CD4-positive, alpha-beta T cell treated with Interleukin-10 for 1 hour (primary cell): ENCODE measurements around the gene RUBCN.
"Not testable (repeated sequence)": the region's sequence is repeated elsewhere in the genome, so short reads cannot be mapped to it uniquely, and the experiment has no call there.

ENCODE experiments used
- DNase-seq: peaks from one replicate; pipeline ENCODE4 v3.0.0-alpha.2; 2020

The RUBCN gene

GRCh38 chr3:197680955-197681521 lies 55.7 kb downstream of the RUBCN start:
- no peak for DNase-seq

GRCh38 chr3:197675951-197676350 lies 60.8 kb downstream of the RUBCN start:
- no peak for DNase-seq

GRCh38 chr3:197675563-197675860 lies 61.2 kb downstream of the RUBCN start:
- no peak for DNase-seq

DNA sequence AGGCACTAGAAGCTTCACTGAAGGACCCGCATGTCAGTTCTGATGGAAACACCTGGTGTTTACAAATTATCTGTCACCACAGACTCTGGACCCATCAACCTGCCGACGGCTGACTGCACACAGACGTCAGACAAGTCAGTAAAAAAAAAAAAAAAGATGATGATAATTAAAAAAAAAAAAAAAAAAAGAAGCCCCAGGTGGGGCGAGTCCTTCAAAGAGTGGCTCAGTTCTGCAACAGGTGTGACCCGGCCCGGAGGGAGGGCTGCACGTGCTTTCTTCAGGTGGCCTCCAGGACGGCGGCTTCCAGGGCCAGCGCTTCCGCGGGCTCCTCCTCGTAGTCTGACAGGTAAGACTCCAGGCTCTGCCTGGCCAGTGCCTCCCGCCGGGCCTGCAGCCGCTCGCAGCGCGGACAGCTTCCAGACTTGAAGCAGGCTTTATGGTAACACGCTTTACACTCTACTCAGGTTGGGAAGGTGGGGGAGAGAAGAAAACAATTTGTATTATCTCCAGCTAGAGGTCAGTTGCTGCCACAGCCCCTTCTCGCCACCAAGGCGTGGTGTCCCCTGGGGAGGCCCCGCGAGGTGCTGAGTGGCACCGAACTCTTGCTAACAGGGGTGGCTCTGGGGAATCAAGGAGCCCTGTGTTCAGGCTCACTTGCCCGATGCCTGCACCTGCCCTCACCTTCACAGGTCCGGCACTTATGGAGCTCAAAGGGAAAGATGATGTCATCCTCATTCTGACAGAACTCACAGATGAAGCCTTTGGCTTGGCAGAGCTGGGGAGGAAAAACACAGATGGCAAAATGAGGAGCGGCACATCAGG lies 61.8 kb downstream of the RUBCN start:
- no peak for DNase-seq

- DNase-seq: no peak
Observed at GRCh38 chr3:197673170-197673569, 63.5 kb downstream of the RUBCN start.

GRCh38 chr3:197670361-197670760 lies 66.3 kb downstream of the RUBCN start:
- DNase-seq: no peak

DNA sequence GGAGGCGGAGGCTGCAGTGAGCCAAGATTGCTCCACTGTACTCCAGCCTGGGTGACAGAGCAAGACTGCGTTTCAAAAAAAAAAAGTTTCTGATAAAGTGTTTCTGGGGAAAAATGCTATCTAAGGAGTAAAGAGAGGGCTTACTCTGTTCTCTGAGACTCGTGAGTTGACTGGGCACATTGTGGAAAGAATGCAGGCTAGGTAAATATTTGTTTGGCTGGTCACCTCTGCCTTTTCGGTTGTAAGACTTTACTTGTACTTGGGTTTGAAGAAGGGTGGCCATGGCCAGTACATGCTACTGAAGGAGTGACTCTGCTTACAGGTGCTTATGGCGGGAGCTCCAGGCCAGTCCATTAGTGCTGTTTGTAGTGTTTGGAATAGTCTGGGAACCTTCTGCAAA lies 68.7 kb downstream of the RUBCN start:
- DNase-seq: no peak

DNA sequence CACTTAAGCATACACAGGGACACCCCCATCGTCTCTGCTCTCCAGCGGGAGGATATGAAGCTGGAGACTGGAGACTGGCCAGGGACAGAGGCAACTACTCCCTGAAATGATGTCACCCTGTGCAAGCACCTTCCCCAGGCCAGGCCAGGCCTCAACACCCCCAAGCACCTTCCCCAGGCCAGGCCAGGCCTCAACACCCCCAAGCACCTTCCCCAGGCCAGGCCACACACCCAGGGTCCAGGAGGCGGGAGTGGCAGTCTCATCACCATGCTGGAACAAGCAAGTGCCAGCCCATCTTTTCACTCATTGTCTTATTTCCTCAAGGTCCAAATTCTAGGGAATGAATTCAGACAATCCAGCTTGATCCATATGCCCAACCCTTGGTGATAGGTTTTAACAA lies 69.4 kb downstream of the RUBCN start:
- not testable (repeated sequence) for DNase-seq

- DNase-seq: not testable (repeated sequence)
Observed at GRCh38 chr3:197666221-197666842, 70.4 kb downstream of the RUBCN start.

GRCh38 chr3:197665549-197665948 lies 71.2 kb downstream of the RUBCN start:
- DNase-seq: not testable (repeated sequence)

DNA sequence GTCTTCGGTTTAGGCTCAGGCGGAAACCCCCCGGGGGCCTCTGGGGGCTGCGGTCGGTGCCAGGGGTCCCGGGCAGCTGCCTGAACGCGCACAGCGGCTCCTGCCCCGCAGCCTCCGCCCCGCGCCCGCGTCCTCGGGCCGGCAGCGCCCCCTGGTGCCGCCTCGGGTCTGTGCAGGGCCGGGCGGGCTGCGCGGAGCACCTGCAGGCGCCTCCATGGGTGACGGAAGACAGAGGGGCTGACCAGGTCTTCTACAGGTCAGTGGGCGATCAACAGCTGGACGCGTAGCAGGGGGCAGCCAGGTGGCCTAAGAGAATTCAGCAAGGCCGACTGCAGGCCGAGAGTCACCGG lies 71.6 kb downstream of the RUBCN start:
- DNase-seq: not testable (repeated sequence)

DNA sequence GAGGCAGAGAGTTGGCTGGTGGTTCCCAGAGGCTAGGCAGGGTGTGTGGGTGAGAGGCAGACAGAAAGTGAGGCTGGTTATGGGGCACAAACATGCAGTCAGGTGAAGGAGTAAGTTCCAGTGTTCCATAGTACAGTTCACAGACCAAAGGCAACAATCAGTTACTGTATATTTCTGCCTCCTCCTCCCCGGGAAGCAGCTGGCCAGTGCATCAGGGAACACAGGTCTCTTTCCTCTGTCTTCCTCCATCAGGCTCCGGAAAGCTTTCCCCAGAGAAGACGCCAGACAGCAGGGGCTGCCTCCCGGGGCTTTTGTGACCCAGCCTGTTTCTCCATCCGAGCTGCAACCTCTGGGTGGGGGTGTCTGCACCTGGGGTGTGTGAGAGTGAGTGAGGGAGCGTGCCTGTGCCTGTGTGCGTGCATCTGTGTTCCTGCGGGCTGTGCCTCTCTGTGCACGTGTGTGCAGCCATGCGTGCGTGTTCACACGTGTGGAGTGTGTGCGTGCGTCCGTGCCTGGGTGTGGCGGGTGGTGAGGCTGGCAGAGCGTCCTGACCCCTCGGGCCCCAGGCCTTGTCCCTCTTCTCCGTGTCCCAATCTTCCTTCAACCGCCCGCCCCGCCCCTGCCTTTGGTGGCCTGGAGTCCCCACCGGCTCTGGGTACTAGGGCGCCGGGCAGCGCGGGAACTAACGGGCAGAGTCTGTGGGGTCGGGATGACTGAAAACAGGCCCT lies 72.1 kb downstream of the RUBCN start:
- DNase-seq: peak; percentile 16

- not testable (repeated sequence) for DNase-seq
Observed at GRCh38 chr3:197663367-197664140, 73.2 kb downstream of the RUBCN start.

GRCh38 chr3:197662352-197662751 lies 74.4 kb downstream of the RUBCN start:
- DNase-seq: not testable (repeated sequence)

- DNase-seq: not testable (repeated sequence)
Observed at GRCh38 chr3:197661874-197662273, 74.8 kb downstream of the RUBCN start.

- DNase-seq: not testable (repeated sequence)
Observed at GRCh38 chr3:197661234-197661834, 75.4 kb downstream of the RUBCN start.

GRCh38 chr3:197659701-197660100 lies 77.0 kb downstream of the RUBCN start:
- DNase-seq: not testable (repeated sequence)

- DNase-seq: not testable (repeated sequence)
Observed at GRCh38 chr3:197659144-197659543, 77.6 kb downstream of the RUBCN start.

DNA sequence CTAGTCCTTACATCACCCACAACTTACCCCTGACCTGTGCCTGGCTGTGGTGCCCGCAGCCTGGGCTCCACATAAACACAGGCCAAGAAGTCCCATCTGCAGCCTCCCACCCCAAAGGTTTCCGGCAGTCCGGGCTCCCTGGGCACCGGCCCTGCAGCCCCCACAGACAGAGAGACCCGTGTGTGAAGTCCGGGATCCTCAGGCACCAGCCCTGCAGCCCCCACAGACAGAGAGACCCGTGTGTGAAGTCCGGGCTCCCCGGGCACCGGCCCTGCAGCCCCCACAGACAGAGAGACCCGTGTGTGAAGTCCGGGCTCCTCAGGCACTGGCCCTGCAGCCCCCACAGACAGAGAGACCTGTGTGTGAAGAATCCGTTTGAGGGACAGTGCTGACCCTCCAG lies 78.0 kb downstream of the RUBCN start:
- not testable (repeated sequence) for DNase-seq

DNA sequence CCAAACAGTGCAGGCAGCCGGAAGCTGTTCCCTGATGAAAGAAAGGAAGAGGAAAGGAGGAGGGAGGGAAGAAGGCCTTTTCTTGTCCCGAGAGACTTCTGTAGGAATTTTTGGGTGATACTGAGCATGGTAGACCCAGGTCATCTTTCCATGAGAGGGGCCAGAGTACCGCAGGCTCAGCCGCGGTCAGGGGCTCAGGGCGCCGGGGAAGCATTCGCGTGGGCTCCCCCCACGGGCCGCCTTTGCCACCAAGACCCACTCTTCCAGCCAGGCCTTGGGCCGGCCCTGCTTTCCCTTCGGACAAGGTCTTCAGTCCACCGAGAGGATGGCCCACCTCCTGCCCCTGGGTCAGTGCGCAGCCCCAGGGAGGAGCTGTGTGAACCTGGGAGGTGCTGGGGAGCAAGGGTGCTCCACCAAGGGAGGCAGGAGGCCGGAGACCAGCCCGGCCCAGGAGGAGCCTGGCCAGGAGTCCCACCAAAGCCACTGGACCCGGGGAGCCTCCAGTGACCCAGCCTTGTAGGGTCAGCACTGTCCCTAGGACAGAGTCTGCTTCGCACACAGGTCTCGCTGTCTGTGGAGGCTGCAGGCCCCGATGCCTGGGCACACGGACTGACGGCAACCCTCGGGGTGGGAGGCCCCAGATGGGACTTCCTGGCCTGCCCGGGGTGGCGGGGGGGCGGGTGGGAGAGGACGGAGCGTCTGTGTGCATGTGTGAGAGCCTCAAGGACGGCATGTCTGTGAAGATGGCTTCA lies 79.0 kb downstream of the RUBCN start:
- not testable (repeated sequence) for DNase-seq

DNA sequence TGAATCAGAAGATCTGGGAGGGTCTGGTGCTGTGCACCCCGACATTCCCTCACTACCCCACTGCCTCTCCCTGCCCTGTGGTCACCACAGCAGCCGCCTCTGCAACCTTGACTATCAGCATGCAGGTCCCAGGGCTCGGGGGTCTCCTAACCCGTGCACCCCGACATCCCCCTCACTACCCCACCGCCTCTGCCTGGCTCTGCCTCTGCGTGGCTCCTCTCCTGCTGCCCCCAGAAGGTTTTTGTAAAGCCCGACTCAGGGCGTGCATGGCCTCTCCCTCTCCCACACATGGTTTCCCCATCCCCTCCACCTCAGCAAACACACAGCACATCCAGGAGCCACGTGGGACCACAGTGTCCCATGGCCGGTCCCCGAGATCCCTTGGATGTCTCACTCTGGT lies 79.7 kb downstream of the RUBCN start:
- not testable (repeated sequence) for DNase-seq

GRCh38 chr3:197656129-197656528 lies 80.6 kb downstream of the RUBCN start:
- DNase-seq: not testable (repeated sequence)
